Germinal center (tissue), 1 donor: ENCODE measurements around the gene DYRK3.

Experiments used
- DNase-seq: peaks from one replicate; pipeline ENCODE4 v3.0.0; 2012; ENCODE audit warnings: mixed read lengths, low spot score

The DYRK3 gene

GRCh38 chr1:206661161-206661820, 26.0 kb downstream of the DYRK3 start:
- no peak for DNase-seq

DNA sequence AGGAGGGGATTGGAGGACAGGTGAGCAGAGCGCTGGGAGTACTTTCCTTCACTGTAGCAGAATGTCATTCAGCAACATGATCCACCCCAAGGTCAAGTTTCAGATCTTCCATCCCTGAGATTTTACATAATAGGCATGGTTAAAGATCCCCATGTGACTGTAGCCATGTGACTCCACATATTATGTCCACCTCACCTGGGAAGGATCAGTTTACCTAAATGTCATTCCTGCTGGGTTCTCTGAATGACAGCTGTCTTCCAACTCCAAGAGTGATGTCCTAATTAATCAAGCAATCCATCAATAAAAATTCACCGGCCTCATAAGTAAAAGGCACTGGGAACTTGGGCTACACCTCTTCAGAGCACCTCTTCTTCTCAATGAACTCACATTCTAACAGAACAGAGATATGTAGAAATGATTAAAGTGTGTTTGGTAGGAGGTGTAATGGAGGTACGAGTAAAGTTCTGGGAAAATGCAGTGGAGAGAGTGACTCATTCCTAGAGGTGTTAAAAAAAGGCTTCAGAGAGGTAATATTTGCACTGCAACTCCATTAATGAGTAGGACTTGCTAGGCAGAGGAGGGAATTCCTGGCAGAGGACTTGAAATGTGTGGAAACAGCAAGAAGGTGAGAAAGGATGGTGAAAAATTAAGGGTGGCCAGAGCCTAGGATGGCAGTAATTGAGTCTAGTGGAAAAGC, 27.2 kb downstream of the DYRK3 start:
- no peak for DNase-seq

DNA sequence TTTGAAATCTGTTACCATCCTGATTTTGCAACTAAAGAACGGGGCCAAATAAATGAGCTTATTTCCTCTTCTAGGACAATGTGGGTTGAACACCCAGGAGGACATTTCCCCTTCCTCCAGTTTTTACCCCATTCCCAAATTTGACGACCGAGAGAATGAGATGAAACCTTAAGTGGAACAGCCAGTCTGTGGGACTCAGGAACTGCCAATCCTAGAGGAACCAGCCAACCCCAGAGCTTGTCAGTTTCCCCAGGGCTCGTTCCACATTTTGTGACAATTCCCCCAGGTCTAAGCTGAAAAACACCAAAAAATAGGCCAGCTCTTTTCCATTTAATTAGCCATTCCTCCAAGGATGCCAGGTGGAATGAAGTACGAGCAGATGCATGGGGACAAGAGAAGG, 28.0 kb downstream of the DYRK3 start:
- DNase-seq = no peak

- peak; percentile 81 for DNase-seq
These were observed 28.7 kb downstream of the DYRK3 start for GRCh38 chr1:206663832-206664652.

- no peak for DNase-seq
These were observed 29.4 kb downstream of the DYRK3 start for GRCh38 chr1:206664740-206665139.

- no peak for DNase-seq
These were observed 30.8 kb downstream of the DYRK3 start for GRCh38 chr1:206666031-206666561.

- no peak for DNase-seq
These were observed 31.8 kb downstream of the DYRK3 start for GRCh38 chr1:206666954-206667665.

DNA sequence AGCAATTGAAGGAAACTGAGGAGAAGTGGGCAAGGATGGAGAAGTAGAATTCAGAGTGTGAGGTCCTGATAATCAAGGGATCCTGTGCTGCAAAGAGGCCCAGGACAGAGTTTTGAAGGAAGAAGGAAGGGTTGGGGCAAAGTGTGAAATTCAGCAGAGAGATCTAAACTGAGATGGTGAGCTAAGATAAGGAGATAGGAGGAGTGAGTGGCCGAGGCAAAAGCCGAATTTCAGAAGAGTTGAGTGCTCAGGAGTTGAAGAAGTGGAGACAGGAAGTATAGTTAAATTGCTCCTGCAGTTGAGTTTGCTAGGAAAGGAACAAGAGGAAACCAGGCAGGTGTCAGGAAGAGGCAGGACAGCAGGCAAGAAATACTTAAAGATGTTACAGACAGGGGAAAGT, 33.0 kb downstream of the DYRK3 start:
- DNase-seq = no peak

- DNase-seq = no peak
These were observed 33.6 kb downstream of the DYRK3 start for GRCh38 chr1:206668874-206669410.

DNA sequence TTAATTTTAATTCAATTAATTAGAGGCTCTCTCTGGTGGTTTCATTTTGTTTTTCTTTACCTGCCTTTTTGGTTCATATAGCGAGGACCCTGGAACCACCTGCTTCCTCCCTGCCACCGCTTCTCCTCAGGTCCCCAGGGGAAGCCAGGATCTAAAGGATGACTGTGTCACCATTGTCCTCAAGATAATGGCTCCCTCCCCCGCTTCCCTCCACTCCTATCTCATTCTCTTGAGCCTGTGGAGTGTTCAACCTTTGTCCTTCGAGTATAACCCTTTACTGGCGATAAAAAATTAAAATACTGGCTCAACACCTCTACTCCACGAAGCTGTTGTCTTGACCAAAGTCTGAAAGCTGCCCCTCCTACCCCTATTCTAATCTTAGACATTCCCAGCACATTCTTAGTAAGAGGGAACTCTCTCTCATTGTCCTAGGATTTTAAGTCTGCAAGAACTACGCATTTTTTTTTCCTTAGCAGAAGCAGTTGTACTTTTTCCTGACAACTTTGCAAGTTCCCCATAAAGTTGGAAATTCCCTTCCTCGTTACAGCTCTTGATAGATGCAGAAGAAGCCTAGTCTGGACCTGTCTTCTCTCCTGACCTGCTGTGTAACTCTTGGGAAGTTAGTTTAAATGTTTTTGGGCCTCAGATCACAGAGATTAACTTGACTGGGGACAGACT, 36.8 kb downstream of the DYRK3 start:
- DNase-seq = no peak

DNA sequence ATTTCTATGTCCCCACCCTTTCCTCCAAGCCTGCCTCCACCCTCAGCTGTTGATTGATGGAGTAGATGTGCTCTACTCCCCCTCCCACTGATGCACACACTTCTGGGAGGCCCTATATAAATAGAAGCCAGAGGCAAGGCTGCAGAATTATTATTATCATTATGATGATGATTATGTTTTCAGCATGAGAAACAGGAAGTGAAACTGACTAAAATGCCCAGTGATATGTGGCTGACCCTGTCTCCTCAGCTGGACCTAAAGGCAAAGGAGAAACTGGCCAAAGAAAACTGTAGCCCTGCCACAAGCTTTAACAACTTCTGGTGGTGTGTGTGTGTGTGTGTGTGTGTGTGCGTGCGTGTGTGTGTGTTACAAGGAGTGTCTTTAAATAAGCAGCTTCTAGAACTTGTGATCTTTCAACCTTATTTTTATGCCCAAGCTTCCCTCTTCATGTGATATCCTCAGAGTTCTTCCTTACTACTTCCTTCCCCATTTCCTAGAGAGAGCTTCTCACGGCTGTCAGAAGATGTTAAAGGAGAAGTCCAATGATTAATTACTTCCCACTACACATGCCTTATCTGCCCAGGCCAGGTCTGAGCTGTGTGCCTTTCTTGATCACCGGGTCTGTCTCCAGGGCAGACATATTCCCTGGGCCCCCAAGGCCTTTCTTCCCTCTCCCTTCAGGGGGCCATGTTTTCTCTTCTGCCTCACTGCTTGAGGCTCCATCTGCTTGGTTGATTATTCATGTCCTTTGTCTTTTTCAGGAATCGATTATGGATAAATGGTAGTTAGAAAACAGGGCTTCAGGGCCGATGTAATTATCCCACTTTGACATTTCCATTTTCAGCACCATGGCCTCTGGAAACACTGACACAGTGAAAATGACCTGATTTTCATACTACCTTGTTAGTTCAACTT, 37.8 kb downstream of the DYRK3 start:
- no peak for DNase-seq

DNA sequence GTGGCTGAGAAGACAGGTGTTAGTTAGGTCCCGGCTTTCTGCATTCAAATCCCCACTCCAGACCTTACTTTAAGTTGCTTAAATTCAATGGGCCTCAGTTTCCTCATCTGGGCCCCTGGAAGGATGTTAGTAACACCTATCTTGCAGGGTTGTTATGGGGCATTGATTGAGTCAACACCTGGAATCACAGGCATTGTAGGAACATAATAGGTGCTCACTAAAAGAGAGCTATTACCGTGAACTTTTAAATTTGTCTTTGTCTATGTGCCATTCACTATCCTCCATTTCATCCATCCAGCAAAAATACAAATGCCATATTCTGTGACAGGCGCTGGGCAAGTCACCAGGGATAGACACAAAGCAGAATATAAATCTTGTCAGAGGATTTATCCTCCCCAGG, 38.9 kb downstream of the DYRK3 start:
- no peak for DNase-seq

DNA sequence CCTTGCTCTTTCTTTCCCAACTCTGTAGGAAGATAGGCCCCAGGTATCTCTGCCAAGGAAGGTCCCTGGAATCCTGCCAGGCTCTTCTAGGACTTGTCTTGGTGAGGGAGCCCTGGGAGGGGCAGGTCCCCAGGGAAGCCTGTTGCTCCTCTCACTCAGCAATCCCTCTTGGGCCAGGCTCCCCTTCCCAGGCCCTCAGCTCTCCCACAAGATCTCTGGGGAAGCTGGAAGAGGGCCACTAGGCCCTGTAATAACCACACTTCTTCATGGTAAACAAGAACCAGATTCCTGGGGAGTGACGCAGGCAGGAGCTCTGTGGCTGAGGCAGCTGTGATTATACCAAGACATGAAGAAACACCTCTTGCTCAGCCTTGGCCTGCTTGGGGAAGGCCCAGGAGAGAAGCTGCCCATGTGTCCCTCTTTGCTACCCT, 39.4 kb downstream of the DYRK3 start:
- no peak for DNase-seq

GRCh38 chr1:206676499-206676898, 41.2 kb downstream of the DYRK3 start:
- no peak for DNase-seq

DNA sequence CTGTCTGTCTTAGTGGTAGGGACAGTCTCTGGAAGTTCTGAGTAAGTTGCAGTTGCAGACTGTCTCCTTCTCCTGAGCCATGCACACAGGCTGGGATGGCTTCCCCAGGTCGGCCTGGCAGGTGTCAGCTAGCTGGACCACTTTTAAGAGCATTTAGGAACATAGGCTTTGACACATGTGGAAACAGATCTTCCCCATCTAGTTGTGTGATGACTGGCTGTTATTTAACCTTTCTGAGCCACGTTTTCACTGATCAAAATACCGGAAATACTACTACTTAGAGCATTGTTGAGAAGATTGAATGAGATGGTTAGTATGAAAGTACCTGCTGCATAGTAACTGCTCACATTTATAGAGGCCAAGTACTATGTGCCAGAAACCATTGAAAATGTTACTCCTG, 43.2 kb downstream of the DYRK3 start:
- no peak for DNase-seq

DNA sequence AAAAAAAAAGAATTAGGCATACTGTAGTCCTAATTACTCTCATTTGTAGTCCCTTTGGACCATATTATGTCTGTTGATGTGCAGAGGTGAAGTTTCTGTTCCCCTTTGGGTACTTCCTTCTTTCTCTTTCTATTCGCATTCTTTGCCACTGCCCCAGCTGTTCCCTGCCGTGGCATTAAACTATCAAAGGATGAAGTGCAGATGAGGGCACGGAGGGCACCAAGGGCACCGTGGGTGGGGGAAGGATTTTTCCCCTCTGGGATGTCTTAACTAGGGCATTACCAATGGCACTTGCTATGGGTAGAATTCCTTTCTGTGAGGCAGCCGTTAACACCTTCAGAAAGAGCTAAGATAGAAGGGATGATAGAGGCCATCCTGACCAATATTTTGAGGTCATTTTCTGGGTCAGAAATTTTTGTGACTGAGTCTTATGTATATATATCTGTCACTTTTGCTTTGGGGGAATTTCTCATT, 44.4 kb downstream of the DYRK3 start:
- DNase-seq = peak; percentile 77

DNA sequence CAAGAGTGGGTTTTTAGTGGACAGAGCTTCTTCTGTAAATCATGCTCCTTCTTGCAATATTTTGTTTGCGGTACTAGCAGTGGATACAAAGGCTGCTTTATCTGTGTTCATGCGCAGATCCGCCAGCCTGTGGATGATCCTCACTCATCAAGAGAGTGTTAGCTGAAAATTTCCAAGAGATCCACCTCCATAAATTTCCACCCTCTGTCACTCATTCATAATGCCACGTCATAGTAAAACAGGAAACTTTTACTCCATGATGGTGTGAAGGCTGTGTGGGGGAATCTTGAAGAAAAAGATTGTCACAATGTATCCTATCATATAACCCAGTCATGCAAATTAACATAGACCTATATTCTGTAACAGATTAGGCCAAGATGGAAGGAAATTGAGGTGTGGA, 44.9 kb downstream of the DYRK3 start:
- no peak for DNase-seq

DNA sequence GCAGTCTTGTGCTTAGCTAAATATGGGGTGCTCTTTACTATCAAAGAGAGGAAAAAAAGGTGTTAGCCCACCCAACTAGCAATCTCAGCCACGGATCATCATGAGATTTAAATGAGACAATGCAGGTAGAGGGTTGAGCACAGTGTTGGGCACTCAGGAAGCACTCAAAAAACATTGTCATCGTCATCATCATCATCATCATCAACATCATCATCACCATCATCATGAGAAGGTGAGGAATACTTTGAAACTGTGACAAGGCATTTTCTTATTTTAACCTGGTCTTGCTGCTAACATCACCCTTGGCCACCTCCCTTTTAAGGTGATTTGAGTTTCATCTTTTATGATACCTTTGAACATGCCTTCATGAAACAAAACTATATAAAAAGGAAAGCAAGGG, 46.0 kb downstream of the DYRK3 start:
- no peak for DNase-seq

GRCh38 chr1:206682111-206682510, 46.8 kb downstream of the DYRK3 start:
- DNase-seq = peak; percentile 40

GRCh38 chr1:206683313-206683712, 48.0 kb downstream of the DYRK3 start:
- no peak for DNase-seq
